B cell (primary cell): ENCODE data around the gene PRKCA. TPM values are rescaled to one million over a fixed set of nuclear protein-coding genes. Genes with fewer than 3 reads are reported as not detected.

Source experiments
- ATAC-seq: fragments of 200-7000 bp; cut with Tn5 transposase; one replicate; pipeline ENCODE4 v1.10.0; 2021; ENCODE audit warnings: low read depth, mild to moderate bottlenecking, moderate number of reproducible peaks, moderate library complexity
- CTCF ChIA-PET: fragments of 350-600 bp; sonication (Branson Sonifier 250); formaldehyde crosslinking; loops from one replicate; lab custom pipeline; 2021; ENCODE audit warnings: antibody characterized with exemption, inconsistent platforms; lab: Charles Lee
- POLR2A ChIA-PET: fragments of 350-600 bp; sonication (Branson Sonifier 250); formaldehyde crosslinking; loops from one replicate; lab custom pipeline; 2021; ENCODE audit warnings: antibody characterized with exemption; lab: Charles Lee
- DNase-seq: peaks from one replicate; pipeline ENCODE4 v3.0.0; 2013
- H2AFZ ChIP-seq: 2 replicates; pipeline ENCODE4 v1.6.1; 2012; ENCODE audit warnings: mild to moderate bottlenecking, low read depth, low read length; ENCODE audit not compliant: insufficient read depth, poor library complexity, severe bottlenecking
- H3K27ac ChIP-seq, 2 donors: 1 replicate in 1 of 2; 2 replicates in 1 of 2; pipeline ENCODE4 v1.5.1; 2012 to 2013; ENCODE audit warnings: low read length in 2 of 2, mild to moderate bottlenecking in 2 of 2, moderate library complexity in 1 of 2
- H3K27me3 ChIP-seq, 4 experiments: fragments of 200-600 bp in 1 of 4; sonication (generic) in 1 of 4; replicated peaks in 1 of 4; 1 replicate in 2 of 4; 2 replicates in 2 of 4; pipeline versions ENCODE4 v1.6.1 to v1.7.0; 2013 to 2016; ENCODE audit warnings: low read length in 3 of 4, mild to moderate bottlenecking in 2 of 4, mixed read lengths in 1 of 4, moderate library complexity in 1 of 4; ENCODE audit not compliant: insufficient read depth in 4 of 4, control insufficient read depth in 3 of 4; ENCODE audit errors: control extremely low read depth in 1 of 4
- H3K36me3 ChIP-seq, 2 experiments: replicated peaks in 1 of 2; 1 replicate in 1 of 2; 2 replicates in 1 of 2; pipeline versions ENCODE4 v1.6.1 to v1.7.1; 2013; ENCODE audit warnings: low read length in 1 of 2; ENCODE audit not compliant: insufficient read depth in 2 of 2, control insufficient read depth in 1 of 2; ENCODE audit errors: control extremely low read depth in 1 of 2, extremely low read depth in 1 of 2
- H3K4me1 ChIP-seq, 2 donors: fragments of 200-600 bp in 1 of 2; sonication (generic) in 1 of 2; 1 replicate in 1 of 2; 2 replicates in 1 of 2; pipeline versions ENCODE4 v1.5.1 to v1.6.1; 2013 to 2017; ENCODE audit warnings: low read length in 2 of 2; ENCODE audit not compliant: control insufficient read depth in 2 of 2, insufficient read depth in 2 of 2
- H3K4me2 ChIP-seq: replicated peaks from 2 replicates; pipeline ENCODE3; 2012; ENCODE audit warnings: mild to moderate bottlenecking, low read depth, low read length; ENCODE audit not compliant: poor library complexity, severe bottlenecking
- H3K4me3 ChIP-seq, 5 experiments: fragments of 200-600 bp in 1 of 5; sonication (generic) in 1 of 5; 1 replicate in 3 of 5; 2 replicates in 2 of 5; pipeline versions ENCODE4 v1.5.1 to v1.7.0; 2011 to 2016; ENCODE audit warnings: low read length in 4 of 5, mild to moderate bottlenecking in 4 of 5, low read depth in 2 of 5, control low read depth in 1 of 5, moderate library complexity in 1 of 5; ENCODE audit not compliant: insufficient read depth in 1 of 5; ENCODE audit errors: control extremely low read depth in 1 of 5, extremely low read depth in 1 of 5
- H3K79me2 ChIP-seq: fragments of 200-600 bp; sonication (generic); one replicate; pipeline ENCODE4 v1.6.0; 2016; ENCODE audit warnings: low read length; ENCODE audit not compliant: control insufficient read depth, insufficient read depth
- H3K9ac ChIP-seq: fragments of 200-600 bp; sonication (generic); 2 replicates; pipeline ENCODE4 v1.6.1; 2017; ENCODE audit warnings: mild to moderate bottlenecking, low read length, moderate library complexity
- H3K9me3 ChIP-seq, 3 donors: one replicate each; pipeline versions ENCODE4 v1.6.1 to v1.7.1; 2013; ENCODE audit warnings: low read length in 2 of 3; ENCODE audit not compliant: control insufficient read depth in 2 of 3, insufficient read depth in 1 of 3; ENCODE audit errors: control extremely low read depth in 1 of 3
- H4K20me1 ChIP-seq: 2 replicates; pipeline ENCODE4 v1.6.0; 2012; ENCODE audit warnings: mild to moderate bottlenecking, low read length; ENCODE audit not compliant: insufficient read depth, control insufficient read depth, poor library complexity, severe bottlenecking
- H3K27ac Mint-ChIP-seq: one replicate; pipeline ENCODE4 v1.8.0; 2021; ENCODE audit warnings: mixed read lengths
- H3K27me3 Mint-ChIP-seq: one replicate; pipeline ENCODE4 v1.8.0; 2021; ENCODE audit warnings: mixed read lengths
- H3K4me1 Mint-ChIP-seq: one replicate; pipeline ENCODE4 v1.8.0; 2021; ENCODE audit warnings: mixed read lengths
- H3K4me3 Mint-ChIP-seq: one replicate; pipeline ENCODE4 v1.8.0; 2021; ENCODE audit warnings: mixed read lengths
- H3K9me3 Mint-ChIP-seq: one replicate; pipeline ENCODE4 v1.8.0; 2022; ENCODE audit warnings: mixed read lengths; ENCODE audit not compliant: insufficient read depth
- EZH2 ChIP-seq: IDR thresholded peaks from 2 replicates; pipeline ENCODE4 v1.6.1; 2012; ENCODE audit warnings: borderline replicate concordance, low read depth, mild to moderate bottlenecking, moderate library complexity, low read length; ENCODE audit not compliant: insufficient read depth, poor library complexity, severe bottlenecking
- WGBS: methylation state at CpG from one replicate; pipeline ENCODE4 v1.1.5; 2013; ENCODE audit warnings: missing lambda C conversion rate; ENCODE audit not compliant: insufficient coverage; 5-methylcytosine and 5-hydroxymethylcytosine counted together
- intact Hi-C: fragments of 100-400 bp; cut with micrococcal nuclease; formaldehyde crosslinking; loops from one replicate; pipeline ENCODE4 v1.10.0; 2022
- polyA plus RNA-seq: library from polyadenylated mRNA; depleted of rRNA; stranded (reverse); fragments of >200 nt; gene quantifications from 2 replicates; pipeline ENCODE4 v1.2.3, GENCODE V29; 2012
- total RNA-seq, 2 donors: library from RNA; stranded (reverse); fragments of 120-200 nt in 1 of 2; gene quantifications; 1 replicate in 1 of 2; 2 replicates in 1 of 2; pipeline versions ENCODE4 v1.2.3 to v1.2.4, GENCODE V29; 2013 to 2022
- TF ChIP-seq, protein P1 (sequence below): fragments of 200-600 bp; IDR thresholded peaks from one replicate; pipeline ENCODE4 v1.8.0; 2022; ENCODE audit warnings: antibody characterized with exemption, mild to moderate bottlenecking

The PRKCA gene
- total and polyA plus RNA-seq, 2 donors (not counting 1 experiment from before 2014, with no cell fraction given), result 0.33 to 7.7 TPM

DNA sequence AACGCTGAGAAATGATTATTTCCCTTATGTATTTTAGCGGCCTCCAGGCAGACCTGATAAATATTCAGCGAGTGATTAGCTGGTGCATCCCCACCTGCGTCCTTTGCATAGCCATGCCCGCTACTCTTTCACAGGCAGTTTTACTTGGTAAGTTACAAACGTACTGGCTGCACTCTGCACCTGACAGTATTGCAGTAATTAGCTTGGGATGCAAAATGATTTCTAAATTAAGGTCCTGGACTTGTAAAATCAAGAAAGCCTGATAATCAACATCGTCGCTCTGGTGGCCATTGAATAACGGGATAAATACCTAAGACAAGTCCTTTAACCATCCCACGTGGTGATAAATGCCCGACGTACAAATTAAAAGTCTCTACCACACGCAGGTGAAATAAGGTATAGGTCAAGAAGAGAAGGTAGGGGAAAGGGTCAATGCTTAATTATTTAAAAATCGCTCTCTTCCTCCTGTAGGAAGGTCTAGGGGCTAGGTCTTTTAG lies 998 bp upstream of the PRKCA start:
- DNase-seq (no peak), ATAC-seq (no peak)
- Histone ChIP-seq H3K9ac (peak overlapping the region; percentile 71), H3K4me3 (peak overlapping the region; percentile 11 to 86 (median 55)), H3K4me2 (peak overlapping the region; percentile 97), H3K27me3 (peaks cover 0 to 40% (median 11%) of the 10 kb centered on the region in 4 experiments), H4K20me1 (no peaks in the 10 kb centered on the region), H3K4me1 (peaks cover 13 to 14% of the 10 kb centered on the region in 2 donors), H3K79me2 (no peaks in the 10 kb centered on the region), H2AFZ (peak overlapping the region; percentile 85), H3K27ac (no peak overlapping the region), H3K9me3 (no peaks in the 10 kb centered on the region), H3K36me3 (no peaks in the 10 kb centered on the region)
- Mint-ChIP-seq H3K9me3 (no peaks in the 10 kb centered on the region), H3K4me1 (peaks cover 14% of the 10 kb centered on the region), H3K27me3 (peaks cover 25% of the 10 kb centered on the region), H3K27ac (peak overlapping the region; percentile 51), H3K4me3 (peak overlapping the region; percentile 84)
- WGBS, result 47% methylated on average over 7 of the region's 14 CpGs
- ChIA-PET CTCF (no interaction called here), POLR2A (no interaction called here)
- intact Hi-C loops, result no loop called here
- TF ChIP-seq, protein P1, sequence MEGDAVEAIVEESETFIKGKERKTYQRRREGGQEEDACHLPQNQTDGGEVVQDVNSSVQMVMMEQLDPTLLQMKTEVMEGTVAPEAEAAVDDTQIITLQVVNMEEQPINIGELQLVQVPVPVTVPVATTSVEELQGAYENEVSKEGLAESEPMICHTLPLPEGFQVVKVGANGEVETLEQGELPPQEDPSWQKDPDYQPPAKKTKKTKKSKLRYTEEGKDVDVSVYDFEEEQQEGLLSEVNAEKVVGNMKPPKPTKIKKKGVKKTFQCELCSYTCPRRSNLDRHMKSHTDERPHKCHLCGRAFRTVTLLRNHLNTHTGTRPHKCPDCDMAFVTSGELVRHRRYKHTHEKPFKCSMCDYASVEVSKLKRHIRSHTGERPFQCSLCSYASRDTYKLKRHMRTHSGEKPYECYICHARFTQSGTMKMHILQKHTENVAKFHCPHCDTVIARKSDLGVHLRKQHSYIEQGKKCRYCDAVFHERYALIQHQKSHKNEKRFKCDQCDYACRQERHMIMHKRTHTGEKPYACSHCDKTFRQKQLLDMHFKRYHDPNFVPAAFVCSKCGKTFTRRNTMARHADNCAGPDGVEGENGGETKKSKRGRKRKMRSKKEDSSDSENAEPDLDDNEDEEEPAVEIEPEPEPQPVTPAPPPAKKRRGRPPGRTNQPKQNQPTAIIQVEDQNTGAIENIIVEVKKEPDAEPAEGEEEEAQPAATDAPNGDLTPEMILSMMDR, result no peak
- no peak for TF ChIP-seq EZH2

DNA sequence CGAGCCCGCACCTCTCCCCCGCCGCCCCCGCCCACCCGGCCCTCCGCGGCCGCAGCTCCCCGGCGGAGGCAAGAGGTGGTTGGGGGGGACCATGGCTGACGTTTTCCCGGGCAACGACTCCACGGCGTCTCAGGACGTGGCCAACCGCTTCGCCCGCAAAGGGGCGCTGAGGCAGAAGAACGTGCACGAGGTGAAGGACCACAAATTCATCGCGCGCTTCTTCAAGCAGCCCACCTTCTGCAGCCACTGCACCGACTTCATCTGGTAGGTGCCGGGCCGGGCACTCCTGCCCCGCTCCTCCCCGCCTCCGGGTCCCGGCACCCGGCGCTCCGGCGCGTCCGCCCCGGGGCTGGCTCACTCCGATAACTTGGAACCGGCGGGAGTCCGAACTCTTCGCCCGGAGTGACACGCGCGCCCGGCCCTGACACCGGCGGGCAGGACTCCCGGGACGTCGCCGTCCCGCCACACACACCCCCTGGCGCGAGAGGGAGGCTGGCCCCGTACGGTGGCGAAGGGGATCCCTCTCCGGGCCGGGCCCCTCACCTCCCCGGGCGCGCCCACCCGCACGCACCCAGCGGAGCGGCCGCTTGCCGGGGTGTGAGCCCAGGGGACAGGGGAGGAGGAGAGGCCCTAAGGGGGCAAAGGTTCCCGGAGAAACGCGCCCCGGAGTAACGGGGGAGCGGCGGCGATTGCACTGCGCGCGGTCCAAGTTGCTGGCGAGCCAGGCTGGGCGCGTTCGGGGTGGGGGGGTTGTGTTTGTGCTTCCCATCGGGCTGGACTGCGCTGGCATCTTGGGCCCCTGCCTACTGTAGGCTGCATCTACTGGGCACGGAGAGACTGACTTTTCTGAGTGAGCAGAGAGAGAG lies 581 bp downstream of the PRKCA start:
- Mint-ChIP-seq H3K27ac (peak overlapping the region; percentile 55), H3K27me3 (peaks cover 23% of the 10 kb centered on the region), H3K4me1 (peaks cover 14% of the 10 kb centered on the region), H3K4me3 (peak overlapping the region; percentile 81), H3K9me3 (no peaks in the 10 kb centered on the region)
- no peaks in the 10 kb centered on the region for H3K79me2 ChIP-seq
- POLR2A ChIA-PET, result no interaction called here
- peak overlapping the region; percentile 60 for H3K9ac ChIP-seq
- H2AFZ ChIP-seq, result peak overlapping the region; percentile 76
- H3K4me2 ChIP-seq, result peak overlapping the region; percentile 97
- TF ChIP-seq, protein P1, result no peak
- no peaks in the 10 kb centered on the region for H4K20me1 ChIP-seq
- H3K27me3 ChIP-seq, result peaks cover 0 to 37% (median 11%) of the 10 kb centered on the region in 4 experiments
- peak; percentile 44 for DNase-seq
- intact Hi-C loops, result loop anchor here (1.0 kb wide), 1 partner anchor 111 kb away; the partner anchor contains the start of gene CEP112
- H3K4me1 ChIP-seq, result peaks cover 13 to 14% of the 10 kb centered on the region in 2 donors
- WGBS, result under 1% methylated on average over 84 of the region's 91 CpGs
- CTCF ChIA-PET, result no interaction called here
- H3K4me3 ChIP-seq, result peak overlapping the region; percentile 33 to 67 (median 51)
- H3K9me3 ChIP-seq, result no peaks in the 10 kb centered on the region
- H3K36me3 ChIP-seq, result no peaks in the 10 kb centered on the region
- peak; percentile 11 for ATAC-seq
- H3K27ac ChIP-seq, result no peak overlapping the region
